ENCODE measurements around the gene RYR2.
"Not testable (repeated sequence)": the region's sequence is repeated elsewhere in the genome, so short reads cannot be mapped to it uniquely, and the experiment has no call there.

RYR2 gene

DNA sequence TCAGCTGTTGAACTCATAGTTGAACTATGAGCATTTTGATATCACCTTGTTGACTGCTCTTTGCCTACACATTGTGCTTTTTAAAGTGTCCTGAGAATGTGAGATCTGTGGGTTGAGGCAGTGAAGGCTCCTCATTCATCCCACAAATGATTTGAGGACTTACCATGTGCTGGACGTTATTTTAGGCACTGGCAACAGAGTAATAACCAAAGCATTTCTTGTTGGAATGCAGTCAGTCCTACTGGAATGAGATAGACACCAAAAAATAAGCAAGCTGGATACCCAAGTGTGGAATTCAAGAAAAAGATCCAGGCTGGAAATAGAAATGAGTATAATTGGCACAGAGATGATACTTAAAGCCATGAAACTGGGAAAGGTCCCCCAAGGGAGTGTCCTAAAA lies 775.3 kb downstream of the RYR2 start:
- peak; percentile 63 for ATAC-seq
- TF ChIP-seq CSDC2 (CRISPR knock-in tag; IDR thresholded peaks at IDR 0.05) (no peak), GLIS3 (CRISPR knock-in tag; IDR thresholded peaks at IDR 0.05) (no peak), OSR1 (CRISPR knock-in tag; IDR thresholded peaks at IDR 0.05) (no peak), TCF4 (CRISPR knock-in tag; IDR thresholded peaks at IDR 0.05; ENCODE audit: borderline replicate concordance) (no peak), ZNF565 (CRISPR knock-in tag; conservative IDR thresholded peaks at IDR 0.05; ENCODE audit: low read depth) (no peak), TOX (CRISPR knock-in tag; IDR thresholded peaks at IDR 0.05; ENCODE audit: borderline replicate concordance) (no peak), ZFP30 (CRISPR knock-in tag; IDR thresholded peaks at IDR 0.05) (no peak), BACH2 (CRISPR knock-in tag; IDR thresholded peaks at IDR 0.05; ENCODE audit: borderline replicate concordance) (no peak), ESRRG (CRISPR knock-in tag; IDR thresholded peaks at IDR 0.05) (no peak), RARB (CRISPR knock-in tag; IDR thresholded peaks at IDR 0.05) (no peak), ISL1 (CRISPR knock-in tag; IDR thresholded peaks at IDR 0.05) (no peak), ZNF8 (CRISPR knock-in tag; IDR thresholded peaks at IDR 0.05) (no peak), ZNF70 (CRISPR knock-in tag; IDR thresholded peaks at IDR 0.05) (no peak), PPARA (CRISPR knock-in tag; IDR thresholded peaks at IDR 0.05; ENCODE audit: borderline replicate concordance) (no peak), ZFP3 (CRISPR knock-in tag; IDR thresholded peaks at IDR 0.05) (no peak)
- TF ChIP-seq, protein P1, sequence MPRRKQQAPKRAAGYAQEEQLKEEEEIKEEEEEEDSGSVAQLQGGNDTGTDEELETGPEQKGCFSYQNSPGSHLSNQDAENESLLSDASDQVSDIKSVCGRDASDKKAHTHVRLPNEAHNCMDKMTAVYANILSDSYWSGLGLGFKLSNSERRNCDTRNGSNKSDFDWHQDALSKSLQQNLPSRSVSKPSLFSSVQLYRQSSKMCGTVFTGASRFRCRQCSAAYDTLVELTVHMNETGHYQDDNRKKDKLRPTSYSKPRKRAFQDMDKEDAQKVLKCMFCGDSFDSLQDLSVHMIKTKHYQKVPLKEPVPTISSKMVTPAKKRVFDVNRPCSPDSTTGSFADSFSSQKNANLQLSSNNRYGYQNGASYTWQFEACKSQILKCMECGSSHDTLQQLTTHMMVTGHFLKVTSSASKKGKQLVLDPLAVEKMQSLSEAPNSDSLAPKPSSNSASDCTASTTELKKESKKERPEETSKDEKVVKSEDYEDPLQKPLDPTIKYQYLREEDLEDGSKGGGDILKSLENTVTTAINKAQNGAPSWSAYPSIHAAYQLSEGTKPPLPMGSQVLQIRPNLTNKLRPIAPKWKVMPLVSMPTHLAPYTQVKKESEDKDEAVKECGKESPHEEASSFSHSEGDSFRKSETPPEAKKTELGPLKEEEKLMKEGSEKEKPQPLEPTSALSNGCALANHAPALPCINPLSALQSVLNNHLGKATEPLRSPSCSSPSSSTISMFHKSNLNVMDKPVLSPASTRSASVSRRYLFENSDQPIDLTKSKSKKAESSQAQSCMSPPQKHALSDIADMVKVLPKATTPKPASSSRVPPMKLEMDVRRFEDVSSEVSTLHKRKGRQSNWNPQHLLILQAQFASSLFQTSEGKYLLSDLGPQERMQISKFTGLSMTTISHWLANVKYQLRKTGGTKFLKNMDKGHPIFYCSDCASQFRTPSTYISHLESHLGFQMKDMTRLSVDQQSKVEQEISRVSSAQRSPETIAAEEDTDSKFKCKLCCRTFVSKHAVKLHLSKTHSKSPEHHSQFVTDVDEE (CRISPR knock-in tag; IDR thresholded peaks at IDR 0.05) = no peak
- TF ChIP-seq, protein P2, sequence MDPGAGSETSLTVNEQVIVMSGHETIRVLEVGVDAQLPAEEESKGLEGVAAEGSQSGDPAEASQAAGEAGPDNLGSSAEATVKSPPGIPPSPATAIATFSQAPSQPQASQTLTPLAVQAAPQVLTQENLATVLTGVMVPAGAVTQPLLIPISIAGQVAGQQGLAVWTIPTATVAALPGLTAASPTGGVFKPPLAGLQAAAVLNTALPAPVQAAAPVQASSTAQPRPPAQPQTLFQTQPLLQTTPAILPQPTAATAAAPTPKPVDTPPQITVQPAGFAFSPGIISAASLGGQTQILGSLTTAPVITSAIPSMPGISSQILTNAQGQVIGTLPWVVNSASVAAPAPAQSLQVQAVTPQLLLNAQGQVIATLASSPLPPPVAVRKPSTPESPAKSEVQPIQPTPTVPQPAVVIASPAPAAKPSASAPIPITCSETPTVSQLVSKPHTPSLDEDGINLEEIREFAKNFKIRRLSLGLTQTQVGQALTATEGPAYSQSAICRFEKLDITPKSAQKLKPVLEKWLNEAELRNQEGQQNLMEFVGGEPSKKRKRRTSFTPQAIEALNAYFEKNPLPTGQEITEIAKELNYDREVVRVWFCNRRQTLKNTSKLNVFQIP (CRISPR knock-in tag; IDR thresholded peaks at IDR 0.05; ENCODE audit: borderline replicate concordance, low read depth) = no peak
- TF ChIP-seq, protein P3, sequence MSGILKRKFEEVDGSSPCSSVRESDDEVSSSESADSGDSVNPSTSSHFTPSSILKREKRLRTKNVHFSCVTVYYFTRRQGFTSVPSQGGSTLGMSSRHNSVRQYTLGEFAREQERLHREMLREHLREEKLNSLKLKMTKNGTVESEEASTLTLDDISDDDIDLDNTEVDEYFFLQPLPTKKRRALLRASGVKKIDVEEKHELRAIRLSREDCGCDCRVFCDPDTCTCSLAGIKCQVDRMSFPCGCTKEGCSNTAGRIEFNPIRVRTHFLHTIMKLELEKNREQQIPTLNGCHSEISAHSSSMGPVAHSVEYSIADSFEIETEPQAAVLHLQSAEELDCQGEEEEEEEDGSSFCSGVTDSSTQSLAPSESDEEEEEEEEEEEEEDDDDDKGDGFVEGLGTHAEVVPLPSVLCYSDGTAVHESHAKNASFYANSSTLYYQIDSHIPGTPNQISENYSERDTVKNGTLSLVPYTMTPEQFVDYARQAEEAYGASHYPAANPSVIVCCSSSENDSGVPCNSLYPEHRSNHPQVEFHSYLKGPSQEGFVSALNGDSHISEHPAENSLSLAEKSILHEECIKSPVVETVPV (CRISPR knock-in tag; IDR thresholded peaks at IDR 0.05) = no peak
- TF ChIP-seq, protein P4, sequence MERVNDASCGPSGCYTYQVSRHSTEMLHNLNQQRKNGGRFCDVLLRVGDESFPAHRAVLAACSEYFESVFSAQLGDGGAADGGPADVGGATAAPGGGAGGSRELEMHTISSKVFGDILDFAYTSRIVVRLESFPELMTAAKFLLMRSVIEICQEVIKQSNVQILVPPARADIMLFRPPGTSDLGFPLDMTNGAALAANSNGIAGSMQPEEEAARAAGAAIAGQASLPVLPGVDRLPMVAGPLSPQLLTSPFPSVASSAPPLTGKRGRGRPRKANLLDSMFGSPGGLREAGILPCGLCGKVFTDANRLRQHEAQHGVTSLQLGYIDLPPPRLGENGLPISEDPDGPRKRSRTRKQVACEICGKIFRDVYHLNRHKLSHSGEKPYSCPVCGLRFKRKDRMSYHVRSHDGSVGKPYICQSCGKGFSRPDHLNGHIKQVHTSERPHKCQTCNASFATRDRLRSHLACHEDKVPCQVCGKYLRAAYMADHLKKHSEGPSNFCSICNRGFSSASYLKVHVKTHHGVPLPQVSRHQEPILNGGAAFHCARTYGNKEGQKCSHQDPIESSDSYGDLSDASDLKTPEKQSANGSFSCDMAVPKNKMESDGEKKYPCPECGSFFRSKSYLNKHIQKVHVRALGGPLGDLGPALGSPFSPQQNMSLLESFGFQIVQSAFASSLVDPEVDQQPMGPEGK (CRISPR knock-in tag; IDR thresholded peaks at IDR 0.05; ENCODE audit: borderline replicate concordance) = no peak
- TF ChIP-seq, protein P5, sequence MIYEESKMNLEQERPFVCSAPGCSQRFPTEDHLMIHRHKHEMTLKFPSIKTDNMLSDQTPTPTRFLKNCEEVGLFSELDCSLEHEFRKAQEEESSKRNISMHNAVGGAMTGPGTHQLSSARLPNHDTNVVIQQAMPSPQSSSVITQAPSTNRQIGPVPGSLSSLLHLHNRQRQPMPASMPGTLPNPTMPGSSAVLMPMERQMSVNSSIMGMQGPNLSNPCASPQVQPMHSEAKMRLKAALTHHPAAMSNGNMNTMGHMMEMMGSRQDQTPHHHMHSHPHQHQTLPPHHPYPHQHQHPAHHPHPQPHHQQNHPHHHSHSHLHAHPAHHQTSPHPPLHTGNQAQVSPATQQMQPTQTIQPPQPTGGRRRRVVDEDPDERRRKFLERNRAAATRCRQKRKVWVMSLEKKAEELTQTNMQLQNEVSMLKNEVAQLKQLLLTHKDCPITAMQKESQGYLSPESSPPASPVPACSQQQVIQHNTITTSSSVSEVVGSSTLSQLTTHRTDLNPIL (CRISPR knock-in tag; IDR thresholded peaks at IDR 0.05; ENCODE audit: low read depth) = no peak

DNA sequence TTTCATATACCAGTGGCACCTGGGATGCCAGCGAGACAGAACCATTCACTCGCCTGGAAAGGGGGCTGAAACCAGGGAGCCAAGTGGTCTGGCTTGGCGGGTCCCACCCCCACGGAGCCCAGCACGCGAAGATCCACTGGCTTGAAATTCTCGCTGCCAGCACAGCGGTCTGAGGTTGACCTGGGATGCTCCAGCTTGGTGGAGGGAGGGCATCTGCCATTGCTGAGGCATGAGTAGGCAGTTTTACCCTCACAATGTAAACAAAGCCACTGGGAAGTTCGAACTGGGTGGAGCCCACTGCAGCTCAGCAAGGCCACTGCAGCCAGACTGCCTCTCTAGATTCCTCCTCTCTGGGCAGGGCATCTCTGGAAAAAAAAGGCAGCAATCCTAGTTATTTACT lies 778.6 kb downstream of the RYR2 start:
- ATAC-seq = not testable (repeated sequence)

DNA sequence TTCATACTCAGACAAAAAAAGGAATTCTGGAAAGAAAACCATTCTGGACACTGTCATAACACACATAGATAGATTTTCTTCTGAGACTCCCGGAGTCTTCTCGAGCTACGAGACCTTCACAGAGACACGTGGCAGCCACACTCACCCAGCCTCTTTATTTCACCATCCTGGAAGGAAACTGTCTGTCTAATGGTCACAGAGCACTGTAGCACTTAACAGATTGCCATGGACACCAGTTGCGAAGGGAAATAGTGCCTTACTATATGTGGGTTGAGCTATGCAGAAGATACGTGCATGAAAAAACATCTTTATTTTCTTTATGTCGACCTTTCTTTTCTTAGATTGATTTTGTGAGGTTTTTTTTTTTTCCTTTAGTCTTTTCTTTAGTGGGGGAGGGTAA lies 790.9 kb downstream of the RYR2 start:
- no peak for TF ChIP-seq TOX (CRISPR knock-in tag; IDR thresholded peaks at IDR 0.05; ENCODE audit: borderline replicate concordance)
- no peak for TF ChIP-seq GLIS3 (CRISPR knock-in tag; IDR thresholded peaks at IDR 0.05)
- no peak for TF ChIP-seq ISL1 (CRISPR knock-in tag; IDR thresholded peaks at IDR 0.05)
- no peak for TF ChIP-seq ZFP30 (CRISPR knock-in tag; IDR thresholded peaks at IDR 0.05)
- TF ChIP-seq, protein P1 (CRISPR knock-in tag; IDR thresholded peaks at IDR 0.05) = no peak
- no peak for TF ChIP-seq RARB (CRISPR knock-in tag; IDR thresholded peaks at IDR 0.05)
- TF ChIP-seq ESRRG (CRISPR knock-in tag; IDR thresholded peaks at IDR 0.05) = no peak
- no peak for TF ChIP-seq ZNF565 (CRISPR knock-in tag; conservative IDR thresholded peaks at IDR 0.05; ENCODE audit: low read depth)
- no peak for TF ChIP-seq CSDC2 (CRISPR knock-in tag; IDR thresholded peaks at IDR 0.05)
- no peak for ATAC-seq
